HFF-Myc (cell line): ENCODE measurements around the gene TJP3.

ENCODE experiments used
- DNase-seq: peaks from one replicate; pipeline ENCODE4 v3.0.0-alpha.2; 2011; ENCODE audit warnings: low read depth; ENCODE audit errors: extremely low read depth
- H3K4me3 ChIP-seq: replicated peaks from 2 replicates; pipeline ENCODE4 v1.5.1; 2011; ENCODE audit warnings: low read depth, mild to moderate bottlenecking, control low read depth, low read length
- TF ChIP-seq, protein P1 (sequence below): IDR thresholded peaks from 2 replicates; pipeline ENCODE4 v1.5.1; 2012; ENCODE audit warnings: mild to moderate bottlenecking, low read depth, low read length, control low read depth; ENCODE audit errors: missing control alignments

Gene TJP3

GRCh38 chr19:3708207-3708931 is at the start of gene TJP3:
Gene TJP3 (plus strand): TSS chr19:3708384. CDS start chr19:3728433, 20,049 bp downstream.
- DNase-seq: no peak
- TF ChIP-seq, protein P1, sequence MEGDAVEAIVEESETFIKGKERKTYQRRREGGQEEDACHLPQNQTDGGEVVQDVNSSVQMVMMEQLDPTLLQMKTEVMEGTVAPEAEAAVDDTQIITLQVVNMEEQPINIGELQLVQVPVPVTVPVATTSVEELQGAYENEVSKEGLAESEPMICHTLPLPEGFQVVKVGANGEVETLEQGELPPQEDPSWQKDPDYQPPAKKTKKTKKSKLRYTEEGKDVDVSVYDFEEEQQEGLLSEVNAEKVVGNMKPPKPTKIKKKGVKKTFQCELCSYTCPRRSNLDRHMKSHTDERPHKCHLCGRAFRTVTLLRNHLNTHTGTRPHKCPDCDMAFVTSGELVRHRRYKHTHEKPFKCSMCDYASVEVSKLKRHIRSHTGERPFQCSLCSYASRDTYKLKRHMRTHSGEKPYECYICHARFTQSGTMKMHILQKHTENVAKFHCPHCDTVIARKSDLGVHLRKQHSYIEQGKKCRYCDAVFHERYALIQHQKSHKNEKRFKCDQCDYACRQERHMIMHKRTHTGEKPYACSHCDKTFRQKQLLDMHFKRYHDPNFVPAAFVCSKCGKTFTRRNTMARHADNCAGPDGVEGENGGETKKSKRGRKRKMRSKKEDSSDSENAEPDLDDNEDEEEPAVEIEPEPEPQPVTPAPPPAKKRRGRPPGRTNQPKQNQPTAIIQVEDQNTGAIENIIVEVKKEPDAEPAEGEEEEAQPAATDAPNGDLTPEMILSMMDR: no peak
- H3K4me3 ChIP-seq: no peak within 1 kb of the TSS

DNA sequence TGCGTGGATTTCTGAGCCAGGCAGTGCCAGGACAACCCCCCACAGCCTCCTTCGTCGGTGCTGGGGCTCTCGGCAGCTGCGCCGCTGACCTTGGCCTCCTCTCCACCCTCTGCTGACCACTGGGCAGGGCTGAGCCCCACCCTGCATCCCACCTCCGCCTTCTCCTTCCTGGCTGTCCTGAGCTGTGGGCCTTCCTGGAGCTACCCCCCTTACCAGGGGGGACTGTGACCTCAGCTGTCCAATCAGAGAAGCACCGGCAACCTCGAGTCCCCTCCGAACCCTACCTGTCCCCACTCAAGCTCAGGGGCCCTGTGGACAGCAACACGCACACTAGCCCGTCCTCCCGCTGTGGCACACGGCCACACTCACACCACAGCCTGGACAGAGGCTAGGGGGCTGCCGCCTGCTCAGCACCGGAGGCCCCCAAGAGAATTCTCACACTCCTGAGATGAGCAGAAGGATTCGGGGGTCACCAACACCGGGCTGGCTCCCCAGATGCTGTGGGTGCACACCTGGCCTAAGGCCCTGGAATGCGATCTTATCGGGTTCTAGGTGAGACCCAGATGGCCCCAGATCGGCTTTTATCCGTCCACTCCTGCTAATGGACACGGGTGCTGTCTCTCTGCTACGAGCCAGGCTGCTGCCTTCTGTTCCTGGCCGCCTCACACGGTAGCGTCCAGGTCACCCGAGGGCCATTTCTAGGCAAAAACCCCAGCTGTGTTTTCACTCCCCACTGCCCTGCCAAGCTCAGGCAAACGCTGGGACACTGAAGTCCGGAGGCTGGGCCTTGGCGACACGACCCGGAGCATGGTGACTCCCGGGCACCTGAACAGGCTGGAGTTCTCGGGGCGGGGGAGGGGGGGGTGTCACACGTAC is 49.1 kb upstream of the TJP3 start:
- DNase-seq: no peak
- TF ChIP-seq, protein P1: no peak
- H3K4me3 ChIP-seq: no peak overlapping the region

DNA sequence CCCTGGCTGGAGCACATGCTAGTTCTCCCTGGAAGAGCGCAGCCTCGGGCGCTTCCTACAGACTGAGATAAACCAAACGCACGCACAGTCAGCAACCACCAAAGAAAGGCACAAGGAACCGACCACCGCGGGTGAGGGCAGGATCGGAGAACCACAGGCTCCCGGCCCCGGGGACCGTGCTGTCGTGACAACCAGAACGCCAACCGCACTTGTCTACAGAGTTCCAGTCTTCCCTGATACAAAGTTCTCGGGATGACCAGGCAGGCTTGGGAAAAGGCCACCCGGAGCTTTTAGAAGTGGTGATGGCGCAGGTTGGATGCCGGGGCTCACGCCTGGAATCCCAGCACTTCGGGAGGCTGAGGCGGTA is 48.5 kb upstream of the TJP3 start:
- H3K4me3 ChIP-seq: no peak overlapping the region
- DNase-seq: no peak
- TF ChIP-seq, protein P1: no peak

- H3K4me3 ChIP-seq: no peak overlapping the region
- DNase-seq: no peak
- TF ChIP-seq, protein P1: no peak
Measured at GRCh38 chr19:3660493-3661219, 47.5 kb upstream of the TJP3 start.

- TF ChIP-seq, protein P1: no peak
- no peak for DNase-seq
- H3K4me3 ChIP-seq: no peak overlapping the region
Measured at GRCh38 chr19:3661284-3662238, 46.6 kb upstream of the TJP3 start.

DNA sequence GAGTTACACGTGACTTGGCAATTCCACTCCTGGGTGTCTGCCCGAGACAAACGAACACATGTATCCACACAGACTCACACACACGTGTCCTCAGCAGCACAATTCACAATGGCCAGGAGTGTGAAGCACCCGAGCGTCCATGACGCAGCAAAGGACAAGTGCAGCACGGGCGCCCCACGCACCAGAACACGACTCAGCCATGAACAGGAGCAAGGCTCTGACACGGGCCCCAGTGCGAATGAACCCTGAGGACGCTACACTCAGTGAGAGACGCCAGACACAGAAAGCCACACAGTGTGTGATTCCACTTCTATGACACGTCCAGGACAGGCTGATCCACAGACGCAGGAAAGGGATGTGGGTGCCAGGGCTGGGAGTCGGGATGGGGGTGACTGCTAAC is 44.3 kb upstream of the TJP3 start:
- TF ChIP-seq, protein P1: no peak
- DNase-seq: no peak
- H3K4me3 ChIP-seq: no peak overlapping the region
